GM23338 (cell line): Measurements from ENCODE around the gene TMX3. TPM values are rescaled to one million over a fixed set of nuclear protein-coding genes. Genes with fewer than 3 reads are reported as not detected.

Source experiments
- ATAC-seq: fragments of 200-7000 bp; cut with Tn5 transposase; 3 replicates; pipeline ENCODE4 v1.9.1; 2020
- DNase-seq: peaks from one replicate; pipeline ENCODE4 v3.0.0-alpha.2; 2015; ENCODE audit warnings: low spot score
- H2AFZ ChIP-seq: fragments of 200-600 bp; sonication (generic); 2 replicates; pipeline ENCODE4 v1.8.0; 2016; ENCODE audit warnings: antibody characterized with exemption, mild to moderate bottlenecking, moderate library complexity
- H3F3A ChIP-seq: fragments of 200-600 bp; sonication (generic); replicated peaks from 2 replicates; pipeline ENCODE4 v1.8.0; 2017; ENCODE audit warnings: antibody characterized with exemption, mixed run types, low read depth
- H3K27ac ChIP-seq: fragments of 200-600 bp; sonication (generic); 2 replicates; pipeline ENCODE4 v1.6.1; 2016; ENCODE audit warnings: low read depth
- H3K27me3 ChIP-seq: fragments of 200-600 bp; sonication (generic); 2 replicates; pipeline ENCODE4 v1.8.0; 2016; ENCODE audit warnings: mild to moderate bottlenecking, mixed run types, moderate library complexity; ENCODE audit not compliant: insufficient read depth
- H3K36me3 ChIP-seq: fragments of 200-600 bp; sonication (generic); 2 replicates; pipeline ENCODE4 v1.8.0; 2016; ENCODE audit warnings: mild to moderate bottlenecking; ENCODE audit not compliant: insufficient read depth
- H3K4me1 ChIP-seq: fragments of 200-600 bp; sonication (generic); 2 replicates; pipeline ENCODE4 v1.8.0; 2016; ENCODE audit warnings: mild to moderate bottlenecking, moderate library complexity; ENCODE audit not compliant: insufficient read depth
- H3K4me2 ChIP-seq: fragments of 200-600 bp; sonication (generic); 2 replicates; pipeline ENCODE4 v1.7.1; 2017; ENCODE audit warnings: mixed run types
- H3K4me3 ChIP-seq: fragments of 200-600 bp; sonication (generic); 2 replicates; pipeline ENCODE4 v1.6.1; 2016; ENCODE audit warnings: mixed run types
- H3K79me2 ChIP-seq: fragments of 200-600 bp; sonication (generic); replicated peaks from 2 replicates; pipeline ENCODE4 v1.8.0; 2017; ENCODE audit warnings: mild to moderate bottlenecking; ENCODE audit not compliant: insufficient read depth
- H3K9me2 ChIP-seq: fragments of 200-600 bp; sonication (generic); 2 replicates; pipeline ENCODE4 v1.8.0; 2017; ENCODE audit not compliant: insufficient read depth
- H4K20me1 ChIP-seq: fragments of 200-600 bp; sonication (generic); replicated peaks from 2 replicates; pipeline ENCODE4 v1.8.0; 2017; ENCODE audit warnings: mild to moderate bottlenecking; ENCODE audit not compliant: insufficient read depth
- H3K27ac Mint-ChIP-seq: 2 replicates; pipeline ENCODE4 v1.8.0; 2020; ENCODE audit warnings: inconsistent platforms, mild to moderate bottlenecking, moderate library complexity, mixed read lengths
- H3K27me3 Mint-ChIP-seq: 3 replicates; pipeline ENCODE4 v1.8.0; 2022; ENCODE audit warnings: low read depth, mild to moderate bottlenecking, moderate library complexity, mixed read lengths, inconsistent platforms; ENCODE audit not compliant: insufficient read depth, poor library complexity
- H3K36me3 Mint-ChIP-seq: 3 replicates; pipeline ENCODE4 v1.8.0; 2021; ENCODE audit warnings: low read depth, mild to moderate bottlenecking, inconsistent platforms, moderate library complexity, mixed read lengths
- H3K4me1 Mint-ChIP-seq: 3 replicates; pipeline ENCODE4 v1.8.0; 2020; ENCODE audit warnings: mild to moderate bottlenecking, inconsistent platforms, mixed read lengths
- H3K4me3 Mint-ChIP-seq: 3 replicates; pipeline ENCODE4 v1.8.0; 2021; ENCODE audit warnings: moderate library complexity, mild to moderate bottlenecking, inconsistent platforms, mixed read lengths
- H3K9me3 Mint-ChIP-seq: 3 replicates; pipeline ENCODE4 v1.8.0; 2020; ENCODE audit warnings: moderate library complexity, mild to moderate bottlenecking, inconsistent platforms, mixed read lengths
- CREB1 ChIP-seq: fragments of 250-450 bp; sonication (Bioruptor Pico); IDR thresholded peaks from 2 replicates; pipeline ENCODE4 v1.5.0; 2020; ENCODE audit warnings: low read depth, mild to moderate bottlenecking, moderate library complexity
- EZH2 ChIP-seq: fragments of 200-600 bp; sonication (generic); IDR thresholded peaks from one replicate; pipeline ENCODE4 v1.8.0; 2017; ENCODE audit warnings: antibody characterized with exemption, mild to moderate bottlenecking, low read depth; ENCODE audit not compliant: unreplicated experiment
- EZH2phosphoT487 ChIP-seq: fragments of 200-600 bp; sonication (generic); IDR thresholded peaks from one replicate; pipeline ENCODE4 v1.8.1; 2018; ENCODE audit warnings: antibody characterized with exemption; ENCODE audit not compliant: unreplicated experiment
- JUNB ChIP-seq: IDR thresholded peaks from one replicate; pipeline ENCODE4 v1.6.1; 2016; ENCODE audit warnings: antibody characterized with exemption; ENCODE audit not compliant: unreplicated experiment
- NANOG ChIP-seq: IDR thresholded peaks from 2 replicates; pipeline ENCODE4 v1.6.1; 2016; ENCODE audit warnings: antibody characterized with exemption, borderline replicate concordance
- POLR2AphosphoS5 ChIP-seq: IDR thresholded peaks from 2 replicates; pipeline ENCODE4 v1.6.1; 2016; ENCODE audit warnings: antibody characterized with exemption, low read depth
- STAT1 ChIP-seq: IDR thresholded peaks from one replicate; pipeline ENCODE4 v1.6.1; 2016; ENCODE audit warnings: antibody characterized with exemption; ENCODE audit not compliant: unreplicated experiment
- ZNF114 ChIP-seq: fragments of 250-450 bp; sonication (Bioruptor Pico); IDR thresholded peaks from 2 replicates; pipeline ENCODE4 v1.5.0; 2020; ENCODE audit warnings: mild to moderate bottlenecking, moderate library complexity
- ZNF331 ChIP-seq: fragments of 250-450 bp; sonication (Bioruptor Pico); IDR thresholded peaks from 2 replicates; pipeline ENCODE4 v1.5.0; 2020; ENCODE audit warnings: low read depth, mild to moderate bottlenecking, moderate library complexity
- polyA plus RNA-seq: library from polyadenylated mRNA; unstranded; fragments of >200 nt; fragmentation: Nextera tagmentation; extraction: Ambion mirVana; gene quantifications from 2 replicates; pipeline ENCODE4 v1.2.1, GENCODE V29; 2016
- total RNA-seq: library from RNA; depleted of rRNA; stranded (reverse); fragments of >200 nt; shearing (Covaris generic); gene quantifications from 2 replicates; pipeline ENCODE4 v1.2.3, GENCODE V29; 2014
- TF ChIP-seq, protein P1 (sequence below): IDR thresholded peaks from one replicate; pipeline ENCODE4 v1.6.1; 2018; ENCODE audit warnings: antibody characterized with exemption; ENCODE audit not compliant: unreplicated experiment
- TF ChIP-seq, protein P2 (sequence below): fragments of 250-450 bp; sonication (Bioruptor Pico); IDR thresholded peaks from 2 replicates; pipeline ENCODE4 v1.5.0; 2020; ENCODE audit warnings: mild to moderate bottlenecking, moderate library complexity
- TF ChIP-seq, protein P3 (sequence below), 2 experiments: fragments of 200-600 bp in 1 of 2; sonication (generic) in 1 of 2; conservative IDR thresholded peaks; 2 replicates each; pipeline versions ENCODE4 v1.5.1 to v1.6.1; 2016 to 2017; ENCODE audit warnings: antibody characterized with exemption in 2 of 2, low read depth in 2 of 2, mild to moderate bottlenecking in 2 of 2, moderate library complexity in 1 of 2
- TF ChIP-seq, protein P4 (sequence below): IDR thresholded peaks from 2 replicates; pipeline ENCODE4 v1.6.1; 2016; ENCODE audit warnings: antibody characterized with exemption

Gene TMX3
- total and polyA plus RNA-seq, 2 experiments from 2014 or later, result 12.4 to 40.1 TPM

DNA sequence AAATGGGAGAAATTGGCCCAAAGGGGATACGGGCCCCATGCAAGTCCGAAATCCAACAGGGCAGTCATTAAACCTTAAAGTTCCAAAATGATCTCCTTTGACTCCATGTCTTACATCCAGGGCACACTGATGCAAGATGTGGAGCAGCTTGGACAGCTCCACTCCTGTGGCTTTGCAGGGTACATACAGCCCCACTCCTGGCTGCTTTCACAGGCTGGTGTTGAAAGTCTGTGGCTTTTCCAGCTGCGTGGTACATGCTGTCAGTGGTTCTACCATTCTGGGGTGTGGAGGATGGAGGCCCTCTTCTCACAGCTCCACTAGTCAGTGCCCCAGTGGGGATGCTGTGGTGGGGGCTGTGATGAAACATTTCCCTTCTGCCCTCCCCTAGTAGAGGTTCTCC, 8.6 kb upstream of the TMX3 start:
- H2AFZ ChIP-seq, result no peak overlapping the region
- Mint-ChIP-seq H3K27ac (no peak overlapping the region), H3K36me3 (peaks cover 21% of the 10 kb centered on the region; the same call in 2 of the 3 replicates), H3K4me3 (no peak overlapping the region), H3K4me1 (peaks cover 6% of the 10 kb centered on the region), H3K9me3 (peaks cover 6% of the 10 kb centered on the region; the same call in 2 of the 3 replicates), H3K27me3 (peaks cover 2% of the 10 kb centered on the region)
- H3K27ac ChIP-seq, result no peak overlapping the region
- no peak for ATAC-seq
- no peak overlapping the region for H3K4me3 ChIP-seq
- no peaks in the 10 kb centered on the region for H3F3A ChIP-seq
- no peaks in the 10 kb centered on the region for H4K20me1 ChIP-seq
- TF ChIP-seq ZNF114 (CRISPR knock-in tag) (no peak), NANOG (no peak), POLR2AphosphoS5 (no peak), JUNB (no peak), ZNF331 (CRISPR knock-in tag) (no peak), EZH2 (no peak), STAT1 (no peak), EZH2phosphoT487 (no peak), CREB1 (no peak)
- TF ChIP-seq, protein P1, sequence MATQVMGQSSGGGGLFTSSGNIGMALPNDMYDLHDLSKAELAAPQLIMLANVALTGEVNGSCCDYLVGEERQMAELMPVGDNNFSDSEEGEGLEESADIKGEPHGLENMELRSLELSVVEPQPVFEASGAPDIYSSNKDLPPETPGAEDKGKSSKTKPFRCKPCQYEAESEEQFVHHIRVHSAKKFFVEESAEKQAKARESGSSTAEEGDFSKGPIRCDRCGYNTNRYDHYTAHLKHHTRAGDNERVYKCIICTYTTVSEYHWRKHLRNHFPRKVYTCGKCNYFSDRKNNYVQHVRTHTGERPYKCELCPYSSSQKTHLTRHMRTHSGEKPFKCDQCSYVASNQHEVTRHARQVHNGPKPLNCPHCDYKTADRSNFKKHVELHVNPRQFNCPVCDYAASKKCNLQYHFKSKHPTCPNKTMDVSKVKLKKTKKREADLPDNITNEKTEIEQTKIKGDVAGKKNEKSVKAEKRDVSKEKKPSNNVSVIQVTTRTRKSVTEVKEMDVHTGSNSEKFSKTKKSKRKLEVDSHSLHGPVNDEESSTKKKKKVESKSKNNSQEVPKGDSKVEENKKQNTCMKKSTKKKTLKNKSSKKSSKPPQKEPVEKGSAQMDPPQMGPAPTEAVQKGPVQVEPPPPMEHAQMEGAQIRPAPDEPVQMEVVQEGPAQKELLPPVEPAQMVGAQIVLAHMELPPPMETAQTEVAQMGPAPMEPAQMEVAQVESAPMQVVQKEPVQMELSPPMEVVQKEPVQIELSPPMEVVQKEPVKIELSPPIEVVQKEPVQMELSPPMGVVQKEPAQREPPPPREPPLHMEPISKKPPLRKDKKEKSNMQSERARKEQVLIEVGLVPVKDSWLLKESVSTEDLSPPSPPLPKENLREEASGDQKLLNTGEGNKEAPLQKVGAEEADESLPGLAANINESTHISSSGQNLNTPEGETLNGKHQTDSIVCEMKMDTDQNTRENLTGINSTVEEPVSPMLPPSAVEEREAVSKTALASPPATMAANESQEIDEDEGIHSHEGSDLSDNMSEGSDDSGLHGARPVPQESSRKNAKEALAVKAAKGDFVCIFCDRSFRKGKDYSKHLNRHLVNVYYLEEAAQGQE, result no peak
- TF ChIP-seq, protein P2, sequence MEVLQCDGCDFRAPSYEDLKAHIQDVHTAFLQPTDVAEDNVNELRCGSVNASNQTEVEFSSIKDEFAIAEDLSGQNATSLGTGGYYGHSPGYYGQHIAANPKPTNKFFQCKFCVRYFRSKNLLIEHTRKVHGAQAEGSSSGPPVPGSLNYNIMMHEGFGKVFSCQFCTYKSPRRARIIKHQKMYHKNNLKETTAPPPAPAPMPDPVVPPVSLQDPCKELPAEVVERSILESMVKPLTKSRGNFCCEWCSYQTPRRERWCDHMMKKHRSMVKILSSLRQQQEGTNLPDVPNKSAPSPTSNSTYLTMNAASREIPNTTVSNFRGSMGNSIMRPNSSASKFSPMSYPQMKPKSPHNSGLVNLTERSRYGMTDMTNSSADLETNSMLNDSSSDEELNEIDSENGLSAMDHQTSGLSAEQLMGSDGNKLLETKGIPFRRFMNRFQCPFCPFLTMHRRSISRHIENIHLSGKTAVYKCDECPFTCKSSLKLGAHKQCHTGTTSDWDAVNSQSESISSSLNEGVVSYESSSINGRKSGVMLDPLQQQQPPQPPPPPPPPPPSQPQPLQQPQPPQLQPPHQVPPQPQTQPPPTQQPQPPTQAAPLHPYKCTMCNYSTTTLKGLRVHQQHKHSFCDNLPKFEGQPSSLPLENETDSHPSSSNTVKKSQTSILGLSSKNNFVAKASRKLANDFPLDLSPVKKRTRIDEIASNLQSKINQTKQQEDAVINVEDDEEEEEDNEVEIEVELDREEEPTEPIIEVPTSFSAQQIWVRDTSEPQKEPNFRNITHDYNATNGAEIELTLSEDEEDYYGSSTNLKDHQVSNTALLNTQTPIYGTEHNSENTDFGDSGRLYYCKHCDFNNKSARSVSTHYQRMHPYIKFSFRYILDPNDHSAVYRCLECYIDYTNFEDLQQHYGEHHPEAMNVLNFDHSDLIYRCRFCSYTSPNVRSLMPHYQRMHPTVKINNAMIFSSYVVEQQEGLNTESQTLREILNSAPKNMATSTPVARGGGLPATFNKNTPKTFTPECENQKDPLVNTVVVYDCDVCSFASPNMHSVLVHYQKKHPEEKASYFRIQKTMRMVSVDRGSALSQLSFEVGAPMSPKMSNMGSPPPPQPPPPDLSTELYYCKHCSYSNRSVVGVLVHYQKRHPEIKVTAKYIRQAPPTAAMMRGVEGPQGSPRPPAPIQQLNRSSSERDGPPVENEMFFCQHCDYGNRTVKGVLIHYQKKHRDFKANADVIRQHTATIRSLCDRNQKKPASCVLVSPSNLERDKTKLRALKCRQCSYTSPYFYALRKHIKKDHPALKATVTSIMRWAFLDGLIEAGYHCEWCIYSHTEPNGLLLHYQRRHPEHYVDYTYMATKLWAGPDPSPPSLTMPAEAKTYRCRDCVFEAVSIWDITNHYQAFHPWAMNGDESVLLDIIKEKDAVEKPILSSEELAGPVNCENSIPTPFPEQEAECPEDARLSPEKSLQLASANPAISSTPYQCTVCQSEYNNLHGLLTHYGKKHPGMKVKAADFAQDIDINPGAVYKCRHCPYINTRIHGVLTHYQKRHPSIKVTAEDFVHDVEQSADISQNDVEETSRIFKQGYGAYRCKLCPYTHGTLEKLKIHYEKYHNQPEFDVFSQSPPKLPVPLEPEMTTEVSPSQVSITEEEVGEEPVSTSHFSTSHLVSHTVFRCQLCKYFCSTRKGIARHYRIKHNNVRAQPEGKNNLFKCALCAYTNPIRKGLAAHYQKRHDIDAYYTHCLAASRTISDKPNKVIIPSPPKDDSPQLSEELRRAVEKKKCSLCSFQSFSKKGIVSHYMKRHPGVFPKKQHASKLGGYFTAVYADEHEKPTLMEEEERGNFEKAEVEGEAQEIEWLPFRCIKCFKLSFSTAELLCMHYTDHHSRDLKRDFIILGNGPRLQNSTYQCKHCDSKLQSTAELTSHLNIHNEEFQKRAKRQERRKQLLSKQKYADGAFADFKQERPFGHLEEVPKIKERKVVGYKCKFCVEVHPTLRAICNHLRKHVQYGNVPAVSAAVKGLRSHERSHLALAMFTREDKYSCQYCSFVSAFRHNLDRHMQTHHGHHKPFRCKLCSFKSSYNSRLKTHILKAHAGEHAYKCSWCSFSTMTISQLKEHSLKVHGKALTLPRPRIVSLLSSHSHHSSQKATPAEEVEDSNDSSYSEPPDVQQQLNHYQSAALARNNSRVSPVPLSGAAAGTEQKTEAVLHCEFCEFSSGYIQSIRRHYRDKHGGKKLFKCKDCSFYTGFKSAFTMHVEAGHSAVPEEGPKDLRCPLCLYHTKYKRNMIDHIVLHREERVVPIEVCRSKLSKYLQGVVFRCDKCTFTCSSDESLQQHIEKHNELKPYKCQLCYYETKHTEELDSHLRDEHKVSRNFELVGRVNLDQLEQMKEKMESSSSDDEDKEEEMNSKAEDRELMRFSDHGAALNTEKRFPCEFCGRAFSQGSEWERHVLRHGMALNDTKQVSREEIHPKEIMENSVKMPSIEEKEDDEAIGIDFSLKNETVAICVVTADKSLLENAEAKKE, result no peak
- TF ChIP-seq, protein P3, sequence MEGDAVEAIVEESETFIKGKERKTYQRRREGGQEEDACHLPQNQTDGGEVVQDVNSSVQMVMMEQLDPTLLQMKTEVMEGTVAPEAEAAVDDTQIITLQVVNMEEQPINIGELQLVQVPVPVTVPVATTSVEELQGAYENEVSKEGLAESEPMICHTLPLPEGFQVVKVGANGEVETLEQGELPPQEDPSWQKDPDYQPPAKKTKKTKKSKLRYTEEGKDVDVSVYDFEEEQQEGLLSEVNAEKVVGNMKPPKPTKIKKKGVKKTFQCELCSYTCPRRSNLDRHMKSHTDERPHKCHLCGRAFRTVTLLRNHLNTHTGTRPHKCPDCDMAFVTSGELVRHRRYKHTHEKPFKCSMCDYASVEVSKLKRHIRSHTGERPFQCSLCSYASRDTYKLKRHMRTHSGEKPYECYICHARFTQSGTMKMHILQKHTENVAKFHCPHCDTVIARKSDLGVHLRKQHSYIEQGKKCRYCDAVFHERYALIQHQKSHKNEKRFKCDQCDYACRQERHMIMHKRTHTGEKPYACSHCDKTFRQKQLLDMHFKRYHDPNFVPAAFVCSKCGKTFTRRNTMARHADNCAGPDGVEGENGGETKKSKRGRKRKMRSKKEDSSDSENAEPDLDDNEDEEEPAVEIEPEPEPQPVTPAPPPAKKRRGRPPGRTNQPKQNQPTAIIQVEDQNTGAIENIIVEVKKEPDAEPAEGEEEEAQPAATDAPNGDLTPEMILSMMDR (conservative IDR thresholded peaks at IDR 0.05; ENCODE audit: low read depth in 2 of 2), result no peak
- TF ChIP-seq, protein P4, sequence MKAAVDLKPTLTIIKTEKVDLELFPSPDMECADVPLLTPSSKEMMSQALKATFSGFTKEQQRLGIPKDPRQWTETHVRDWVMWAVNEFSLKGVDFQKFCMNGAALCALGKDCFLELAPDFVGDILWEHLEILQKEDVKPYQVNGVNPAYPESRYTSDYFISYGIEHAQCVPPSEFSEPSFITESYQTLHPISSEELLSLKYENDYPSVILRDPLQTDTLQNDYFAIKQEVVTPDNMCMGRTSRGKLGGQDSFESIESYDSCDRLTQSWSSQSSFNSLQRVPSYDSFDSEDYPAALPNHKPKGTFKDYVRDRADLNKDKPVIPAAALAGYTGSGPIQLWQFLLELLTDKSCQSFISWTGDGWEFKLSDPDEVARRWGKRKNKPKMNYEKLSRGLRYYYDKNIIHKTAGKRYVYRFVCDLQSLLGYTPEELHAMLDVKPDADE, result no peak
- H3K27me3 ChIP-seq, result no peaks in the 10 kb centered on the region
- no peak for DNase-seq
- H3K79me2 ChIP-seq, result no peaks in the 10 kb centered on the region
- H3K4me2 ChIP-seq, result no peak overlapping the region
- peaks cover 12% of the 10 kb centered on the region for H3K9me2 ChIP-seq
- no peaks in the 10 kb centered on the region for H3K4me1 ChIP-seq
- H3K36me3 ChIP-seq, result no peaks in the 10 kb centered on the region
